HL-60 (cell line): Measurements from ENCODE around the gene CACNA1D.
"Not testable (repeated sequence)": the region's sequence is repeated elsewhere in the genome, so short reads cannot be mapped to it uniquely, and the experiment has no call there.

Experiments
- DNase-seq, 2 experiments: peaks; one replicate each; pipeline ENCODE4 v3.0.0-alpha.2; 2010 to 2020; ENCODE audit warnings: low read depth in 1 of 2, low spot score in 1 of 2
- H3K27ac ChIP-seq: fragments of 250-450 bp; sonication (Bioruptor Pico); replicated peaks from 2 replicates; pipeline ENCODE4 v1.5.1; 2020; ENCODE audit warnings: mild to moderate bottlenecking, moderate library complexity
- H3K27me3 ChIP-seq: fragments of 250-450 bp; sonication (Bioruptor Pico); 2 replicates; pipeline ENCODE4 v1.5.1; 2021; ENCODE audit warnings: mild to moderate bottlenecking, moderate library complexity; ENCODE audit not compliant: insufficient read depth, poor library complexity, severe bottlenecking
- H3K4me3 ChIP-seq: replicated peaks from 2 replicates; pipeline ENCODE4 v1.5.1; 2011; ENCODE audit warnings: mild to moderate bottlenecking, control low read depth, low read length; ENCODE audit not compliant: insufficient read depth
- GABPA ChIP-seq: IDR thresholded peaks from 2 replicates; pipeline ENCODE4 v1.6.1; 2012; ENCODE audit warnings: low read depth
- POLR2AphosphoS5 ChIP-seq: IDR thresholded peaks from 2 replicates; pipeline ENCODE4 v1.6.1; 2012; ENCODE audit warnings: low read depth
- SPI1 ChIP-seq: IDR thresholded peaks from 2 replicates; pipeline ENCODE4 v1.6.1; 2012; ENCODE audit warnings: low read depth, mild to moderate bottlenecking, borderline replicate concordance
- TF ChIP-seq, protein P1 (sequence below): IDR thresholded peaks from 2 replicates; pipeline ENCODE4 v1.6.1; 2012; ENCODE audit warnings: low read depth; ENCODE audit not compliant: insufficient replicate concordance
- TF ChIP-seq, protein P2 (sequence below): IDR thresholded peaks from one replicate; pipeline ENCODE4 v1.5.1; 2011; ENCODE audit warnings: low read length, control low read depth, inconsistent platforms; ENCODE audit not compliant: insufficient read depth

CACNA1D gene

DNA sequence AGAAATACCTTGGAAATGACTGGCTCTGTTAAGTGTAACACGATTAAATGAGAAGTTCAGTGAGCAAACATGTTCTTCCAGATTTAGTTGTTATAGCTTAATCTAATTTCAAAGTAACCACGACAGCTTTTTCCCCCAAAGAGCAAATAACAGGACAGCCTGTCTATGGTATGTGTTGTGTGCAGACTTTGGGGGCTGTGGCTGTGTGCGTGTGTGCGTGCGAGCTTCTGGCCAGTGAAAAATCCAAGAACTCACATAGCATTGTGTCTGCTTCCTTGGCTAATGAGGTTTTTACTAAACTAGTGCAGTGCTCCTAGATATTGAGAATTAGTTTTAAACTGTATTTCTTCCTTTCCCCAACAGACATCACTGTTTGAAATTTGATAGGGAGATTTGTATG lies 167.1 kb downstream of the CACNA1D start:
- H3K27me3 ChIP-seq, result no peaks in the 10 kb centered on the region
- TF ChIP-seq SPI1 (no peak), GABPA (no peak), POLR2AphosphoS5 (no peak)
- TF ChIP-seq, protein P1, sequence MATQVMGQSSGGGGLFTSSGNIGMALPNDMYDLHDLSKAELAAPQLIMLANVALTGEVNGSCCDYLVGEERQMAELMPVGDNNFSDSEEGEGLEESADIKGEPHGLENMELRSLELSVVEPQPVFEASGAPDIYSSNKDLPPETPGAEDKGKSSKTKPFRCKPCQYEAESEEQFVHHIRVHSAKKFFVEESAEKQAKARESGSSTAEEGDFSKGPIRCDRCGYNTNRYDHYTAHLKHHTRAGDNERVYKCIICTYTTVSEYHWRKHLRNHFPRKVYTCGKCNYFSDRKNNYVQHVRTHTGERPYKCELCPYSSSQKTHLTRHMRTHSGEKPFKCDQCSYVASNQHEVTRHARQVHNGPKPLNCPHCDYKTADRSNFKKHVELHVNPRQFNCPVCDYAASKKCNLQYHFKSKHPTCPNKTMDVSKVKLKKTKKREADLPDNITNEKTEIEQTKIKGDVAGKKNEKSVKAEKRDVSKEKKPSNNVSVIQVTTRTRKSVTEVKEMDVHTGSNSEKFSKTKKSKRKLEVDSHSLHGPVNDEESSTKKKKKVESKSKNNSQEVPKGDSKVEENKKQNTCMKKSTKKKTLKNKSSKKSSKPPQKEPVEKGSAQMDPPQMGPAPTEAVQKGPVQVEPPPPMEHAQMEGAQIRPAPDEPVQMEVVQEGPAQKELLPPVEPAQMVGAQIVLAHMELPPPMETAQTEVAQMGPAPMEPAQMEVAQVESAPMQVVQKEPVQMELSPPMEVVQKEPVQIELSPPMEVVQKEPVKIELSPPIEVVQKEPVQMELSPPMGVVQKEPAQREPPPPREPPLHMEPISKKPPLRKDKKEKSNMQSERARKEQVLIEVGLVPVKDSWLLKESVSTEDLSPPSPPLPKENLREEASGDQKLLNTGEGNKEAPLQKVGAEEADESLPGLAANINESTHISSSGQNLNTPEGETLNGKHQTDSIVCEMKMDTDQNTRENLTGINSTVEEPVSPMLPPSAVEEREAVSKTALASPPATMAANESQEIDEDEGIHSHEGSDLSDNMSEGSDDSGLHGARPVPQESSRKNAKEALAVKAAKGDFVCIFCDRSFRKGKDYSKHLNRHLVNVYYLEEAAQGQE, result no peak
- TF ChIP-seq, protein P2, sequence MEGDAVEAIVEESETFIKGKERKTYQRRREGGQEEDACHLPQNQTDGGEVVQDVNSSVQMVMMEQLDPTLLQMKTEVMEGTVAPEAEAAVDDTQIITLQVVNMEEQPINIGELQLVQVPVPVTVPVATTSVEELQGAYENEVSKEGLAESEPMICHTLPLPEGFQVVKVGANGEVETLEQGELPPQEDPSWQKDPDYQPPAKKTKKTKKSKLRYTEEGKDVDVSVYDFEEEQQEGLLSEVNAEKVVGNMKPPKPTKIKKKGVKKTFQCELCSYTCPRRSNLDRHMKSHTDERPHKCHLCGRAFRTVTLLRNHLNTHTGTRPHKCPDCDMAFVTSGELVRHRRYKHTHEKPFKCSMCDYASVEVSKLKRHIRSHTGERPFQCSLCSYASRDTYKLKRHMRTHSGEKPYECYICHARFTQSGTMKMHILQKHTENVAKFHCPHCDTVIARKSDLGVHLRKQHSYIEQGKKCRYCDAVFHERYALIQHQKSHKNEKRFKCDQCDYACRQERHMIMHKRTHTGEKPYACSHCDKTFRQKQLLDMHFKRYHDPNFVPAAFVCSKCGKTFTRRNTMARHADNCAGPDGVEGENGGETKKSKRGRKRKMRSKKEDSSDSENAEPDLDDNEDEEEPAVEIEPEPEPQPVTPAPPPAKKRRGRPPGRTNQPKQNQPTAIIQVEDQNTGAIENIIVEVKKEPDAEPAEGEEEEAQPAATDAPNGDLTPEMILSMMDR, result no peak
- H3K27ac ChIP-seq, result no peak overlapping the region
- no peak overlapping the region for H3K4me3 ChIP-seq
- DNase-seq, result no peak

DNA sequence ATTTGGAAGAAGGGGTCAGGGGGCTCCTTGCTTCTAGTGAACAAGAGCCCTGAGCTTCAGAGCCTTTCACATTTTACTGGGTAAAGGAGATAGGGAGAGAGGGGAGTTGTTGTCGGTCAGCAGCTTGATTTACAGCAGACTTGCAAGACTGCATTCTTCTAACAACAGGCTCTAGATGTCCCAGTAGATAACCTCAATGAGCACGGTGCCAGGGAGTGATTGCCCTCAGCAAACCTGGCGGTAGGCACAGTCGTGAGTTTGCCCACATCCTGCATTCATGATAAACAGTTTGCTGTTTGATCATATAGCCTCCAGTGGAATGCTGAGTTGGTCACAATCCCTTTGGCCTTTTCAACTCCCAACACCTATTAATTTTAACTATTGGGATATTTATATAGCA lies 170.4 kb downstream of the CACNA1D start:
- H3K27ac ChIP-seq, H3K4me3 ChIP-seq, DNase-seq, H3K27me3 ChIP-seq: not testable (repeated sequence)

DNA sequence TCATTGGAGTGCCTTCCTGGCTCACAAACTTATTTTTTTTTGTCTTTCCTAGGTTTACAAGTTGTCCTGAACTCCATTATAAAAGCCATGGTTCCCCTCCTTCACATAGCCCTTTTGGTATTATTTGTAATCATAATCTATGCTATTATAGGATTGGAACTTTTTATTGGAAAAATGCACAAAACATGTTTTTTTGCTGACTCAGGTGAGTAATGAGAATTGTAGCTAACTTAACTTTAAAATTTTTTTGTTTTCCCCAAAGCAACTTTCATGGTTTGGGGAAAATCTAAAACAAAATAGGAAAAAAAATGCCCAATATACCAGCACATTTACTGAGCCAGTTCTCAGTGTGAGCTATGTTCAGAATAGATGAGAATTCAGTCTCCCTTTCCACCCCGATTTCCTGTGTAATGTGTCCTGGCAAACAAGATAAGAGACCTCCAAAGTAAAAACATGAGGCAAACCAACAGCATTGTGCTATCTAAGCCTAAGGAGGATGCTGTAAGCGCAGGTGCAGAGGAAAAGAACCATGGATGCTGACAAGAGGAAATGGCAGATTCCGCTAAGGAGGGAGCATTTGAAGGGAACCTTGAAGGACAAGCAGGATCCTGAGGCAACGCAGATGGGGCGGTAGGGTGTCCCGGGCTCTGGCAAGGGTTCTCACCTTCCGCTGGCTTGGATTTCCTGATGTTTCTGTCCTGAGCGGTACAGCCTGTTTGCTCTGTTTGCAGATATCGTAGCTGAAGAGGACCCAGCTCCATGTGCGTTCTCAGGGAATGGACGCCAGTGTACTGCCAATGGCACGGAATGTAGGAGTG lies 171.4 kb downstream of the CACNA1D start:
- Histone ChIP-seq H3K4me3 (no peak overlapping the region), H3K27ac (no peak overlapping the region), H3K27me3 (no peaks in the 10 kb centered on the region)
- TF ChIP-seq POLR2AphosphoS5 (no peak), SPI1 (no peak), GABPA (no peak)
- TF ChIP-seq, protein P2, result no peak
- TF ChIP-seq, protein P1, result no peak
- DNase-seq, result no peak

DNA sequence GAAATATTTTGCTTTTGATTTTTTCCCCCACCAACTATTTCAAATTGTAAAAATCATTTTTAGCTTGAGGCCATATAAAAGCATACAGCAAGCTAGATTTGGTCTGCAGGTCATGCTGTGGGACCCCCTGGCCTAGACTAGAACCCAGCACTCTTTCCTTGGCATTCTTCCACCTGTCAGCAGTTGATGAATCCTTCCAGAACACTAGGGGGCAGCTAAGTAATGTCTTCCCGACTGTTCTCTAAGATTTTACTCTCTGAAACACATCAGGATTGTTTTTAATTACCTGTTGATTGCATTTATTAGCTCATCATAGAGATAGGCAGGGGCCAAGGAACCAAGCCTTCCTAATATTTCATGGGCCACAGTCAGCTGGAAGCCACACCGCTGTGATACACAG lies 174.5 kb downstream of the CACNA1D start:
- H3K4me3 ChIP-seq, result no peak overlapping the region
- H3K27ac ChIP-seq, result no peak overlapping the region
- H3K27me3 ChIP-seq, result no peaks in the 10 kb centered on the region
- TF ChIP-seq SPI1 (no peak), POLR2AphosphoS5 (no peak), GABPA (no peak)
- TF ChIP-seq, protein P2, result no peak
- TF ChIP-seq, protein P1, result no peak
- DNase-seq, result no peak
